ENCODE results near the gene MED9. TPM values are rescaled to one million over a fixed set of nuclear protein-coding genes. Genes with fewer than 3 reads are reported as not detected.

Gene MED9
- total RNA-seq, 4 donors from 2014 or later: 8.3 to 14.4 (median 11.4) TPM

- H3K9me3 ChIP-seq: no peaks in the 10 kb centered on the region
- H3K4me1 ChIP-seq: peaks cover 0 to 11% (median 8%) of the 10 kb centered on the region in 4 donors
- intact Hi-C loops (cut with DNase I): no loop called here
- DNase-seq (ENCODE audit: extremely low spot score): no peak
- WGBS: 74% methylated on average over 14 of the region's 14 CpGs
- H3K4me3 ChIP-seq: no peak overlapping the region
- no peak for TF ChIP-seq POLR2A (IDR thresholded peaks at IDR 0.05; ENCODE audit: low read depth)
- no peak for TF ChIP-seq POLR2AphosphoS5 (IDR thresholded peaks at IDR 0.05)
- no peak for TF ChIP-seq CTCF (IDR thresholded peaks at IDR 0.05)
- TF ChIP-seq EP300 (IDR thresholded peaks at IDR 0.05): no peak
- peaks cover 0 to 28% (median 16%) of the 10 kb centered on the region in 4 donors for H3K36me3 ChIP-seq
- H3K27ac ChIP-seq (replicated peaks in 1 of 4): no peak overlapping the region
- no peaks in the 10 kb centered on the region for H3K27me3 ChIP-seq
Observed at GRCh38 chr17:17523001-17523730, 46.4 kb downstream of the MED9 start.

DNA sequence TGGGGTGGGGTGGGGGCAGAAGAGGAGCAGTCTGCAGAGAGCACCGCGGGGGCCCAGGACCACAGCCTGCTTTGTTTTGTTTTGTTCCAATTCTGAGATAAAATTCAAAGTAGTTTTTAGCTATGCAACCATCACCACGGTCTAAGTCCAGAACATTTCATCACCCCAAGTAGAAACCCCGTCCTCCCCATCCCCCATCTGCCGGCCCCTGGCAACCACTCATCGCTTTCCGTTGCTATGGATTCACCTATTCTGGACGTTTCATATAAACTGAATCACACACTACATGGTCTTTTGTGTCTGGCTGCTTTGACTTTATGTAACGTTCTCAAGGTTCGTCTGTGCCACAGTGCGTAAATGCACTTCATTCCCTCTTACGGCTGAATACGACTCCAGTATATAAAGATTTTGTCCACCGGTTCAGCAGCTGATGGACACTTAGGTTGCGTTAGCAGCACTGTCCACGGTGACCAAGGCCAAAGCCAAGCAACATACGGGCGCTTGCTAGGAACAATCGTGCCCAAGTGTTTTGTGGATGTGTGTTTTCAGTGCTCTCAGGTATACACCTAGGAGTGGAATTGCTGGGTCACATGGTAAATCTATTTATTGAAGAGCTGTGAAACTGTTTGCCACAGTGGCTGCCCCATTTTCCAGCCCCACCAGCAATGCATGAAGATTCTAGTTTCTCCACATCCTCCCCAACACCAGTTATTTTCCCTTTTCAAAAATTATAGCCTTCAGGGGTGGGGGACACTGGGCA is 47.1 kb downstream of the MED9 start:
- no peaks in the 10 kb centered on the region for H3K27me3 ChIP-seq
- intact Hi-C loops (cut with DNase I): no loop called here
- no peak overlapping the region for H3K27ac ChIP-seq (replicated peaks in 1 of 4)
- H3K4me1 ChIP-seq: peaks cover 0 to 11% (median 10%) of the 10 kb centered on the region in 4 donors
- no peaks in the 10 kb centered on the region for H3K9me3 ChIP-seq
- H3K4me3 ChIP-seq: no peak overlapping the region
- H3K36me3 ChIP-seq: peaks cover 0 to 27% (median 16%) of the 10 kb centered on the region in 4 donors
- TF ChIP-seq EP300 (IDR thresholded peaks at IDR 0.05) (no peak), POLR2A (IDR thresholded peaks at IDR 0.05; ENCODE audit: low read depth) (no peak), CTCF (IDR thresholded peaks at IDR 0.05) (no peak), POLR2AphosphoS5 (IDR thresholded peaks at IDR 0.05) (no peak)
- DNase-seq (ENCODE audit: extremely low spot score): no peak
- 92% methylated on average over 19 of the region's 19 CpGs for WGBS

DNA sequence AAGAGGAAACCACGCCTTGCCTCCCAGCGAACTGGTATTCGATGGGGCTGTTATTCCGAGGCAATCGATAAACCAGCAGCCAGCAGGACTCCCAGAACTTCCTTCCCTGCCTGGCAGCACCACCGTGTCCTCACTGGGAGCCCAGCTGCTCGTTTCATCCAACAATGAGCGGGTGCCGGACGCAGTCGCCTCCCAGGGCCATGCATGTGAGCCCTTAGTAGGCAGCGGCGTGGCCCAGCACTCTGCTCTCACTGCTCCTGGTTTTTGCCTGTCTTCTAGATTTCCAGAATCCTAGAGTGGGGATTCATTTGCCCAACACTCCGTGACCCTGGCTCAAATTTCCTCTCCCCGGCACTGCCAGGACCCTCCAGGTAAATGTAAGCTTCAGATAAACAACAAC is 48.5 kb downstream of the MED9 start:
- H3K4me1 ChIP-seq: peaks cover 0 to 11% (median 11%) of the 10 kb centered on the region in 4 donors
- DNase-seq (ENCODE audit: extremely low spot score): no peak
- TF ChIP-seq EP300 (IDR thresholded peaks at IDR 0.05): no peak
- TF ChIP-seq CTCF (IDR thresholded peaks at IDR 0.05): no peak
- no peak for TF ChIP-seq POLR2AphosphoS5 (IDR thresholded peaks at IDR 0.05)
- no peak for TF ChIP-seq POLR2A (IDR thresholded peaks at IDR 0.05; ENCODE audit: low read depth)
- H3K27me3 ChIP-seq: no peaks in the 10 kb centered on the region
- intact Hi-C loops (cut with DNase I): no loop called here
- 90% methylated on average over 15 of the region's 15 CpGs for WGBS
- H3K36me3 ChIP-seq: peaks cover 0 to 16% (median 12%) of the 10 kb centered on the region in 4 donors
- H3K4me3 ChIP-seq: no peak overlapping the region
- no peaks in the 10 kb centered on the region for H3K9me3 ChIP-seq
- H3K27ac ChIP-seq (replicated peaks in 1 of 4): no peak overlapping the region

DNA sequence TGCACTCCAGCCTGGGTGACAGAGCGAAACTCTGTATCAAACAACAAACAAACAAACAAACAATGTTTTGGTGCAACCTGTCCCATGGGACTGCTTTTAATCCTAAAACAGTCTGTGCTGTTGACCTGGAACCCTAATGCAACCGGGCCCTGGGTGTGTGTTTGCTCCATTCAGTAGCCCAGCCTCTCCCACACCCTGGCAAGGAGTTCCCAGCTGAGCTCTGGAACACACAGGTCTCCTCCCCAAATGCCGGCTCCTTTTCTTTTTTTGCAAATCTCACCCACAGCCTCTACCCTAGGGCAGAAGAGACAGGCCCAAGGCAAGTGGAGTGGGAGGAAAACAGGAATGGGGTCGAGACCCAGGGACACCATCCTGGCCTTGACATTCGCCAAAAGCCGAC is 49.2 kb downstream of the MED9 start:
- no peak for DNase-seq (ENCODE audit: extremely low spot score)
- no peak overlapping the region for H3K27ac ChIP-seq (replicated peaks in 1 of 4)
- no peaks in the 10 kb centered on the region for H3K9me3 ChIP-seq
- peaks cover 0 to 11% (median 11%) of the 10 kb centered on the region in 4 donors for H3K4me1 ChIP-seq
- no peak for TF ChIP-seq POLR2AphosphoS5 (IDR thresholded peaks at IDR 0.05)
- TF ChIP-seq CTCF (IDR thresholded peaks at IDR 0.05): no peak
- TF ChIP-seq EP300 (IDR thresholded peaks at IDR 0.05): no peak
- TF ChIP-seq POLR2A (IDR thresholded peaks at IDR 0.05; ENCODE audit: low read depth): no peak
- H3K4me3 ChIP-seq: no peak overlapping the region
- no peaks in the 10 kb centered on the region for H3K27me3 ChIP-seq
- intact Hi-C loops (cut with DNase I): no loop called here
- H3K36me3 ChIP-seq: peaks cover 0 to 10% (median 6%) of the 10 kb centered on the region in 4 donors
- 61% methylated on average over 6 of the region's 6 CpGs for whole genome bisulfite sequencing

Measured in esophagus muscularis mucosa (tissue), 4 donors.